ENCODE data around the gene RALGAPA2.

DNA sequence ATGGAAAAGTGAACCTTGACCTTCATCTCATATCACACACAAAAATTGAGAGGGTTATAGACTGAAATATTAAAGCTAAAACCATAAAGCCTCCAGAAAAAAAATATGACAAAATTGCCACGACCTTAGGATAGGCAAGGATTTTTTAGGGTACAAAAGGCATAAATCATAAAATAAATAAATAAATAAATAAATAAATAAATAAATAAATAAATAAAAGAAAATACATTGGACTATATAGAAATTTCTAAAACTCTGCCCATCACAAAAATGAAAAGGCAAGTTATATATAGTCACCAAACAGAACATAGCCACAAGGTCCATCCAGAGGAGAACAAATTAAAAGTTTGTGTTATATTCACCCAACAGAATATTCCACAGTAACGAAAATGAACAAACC is 235.9 kb downstream of the RALGAPA2 start:
- TF ChIP-seq POLR2A (IDR thresholded peaks at IDR 0.05): no peak
- TF ChIP-seq, protein P1, sequence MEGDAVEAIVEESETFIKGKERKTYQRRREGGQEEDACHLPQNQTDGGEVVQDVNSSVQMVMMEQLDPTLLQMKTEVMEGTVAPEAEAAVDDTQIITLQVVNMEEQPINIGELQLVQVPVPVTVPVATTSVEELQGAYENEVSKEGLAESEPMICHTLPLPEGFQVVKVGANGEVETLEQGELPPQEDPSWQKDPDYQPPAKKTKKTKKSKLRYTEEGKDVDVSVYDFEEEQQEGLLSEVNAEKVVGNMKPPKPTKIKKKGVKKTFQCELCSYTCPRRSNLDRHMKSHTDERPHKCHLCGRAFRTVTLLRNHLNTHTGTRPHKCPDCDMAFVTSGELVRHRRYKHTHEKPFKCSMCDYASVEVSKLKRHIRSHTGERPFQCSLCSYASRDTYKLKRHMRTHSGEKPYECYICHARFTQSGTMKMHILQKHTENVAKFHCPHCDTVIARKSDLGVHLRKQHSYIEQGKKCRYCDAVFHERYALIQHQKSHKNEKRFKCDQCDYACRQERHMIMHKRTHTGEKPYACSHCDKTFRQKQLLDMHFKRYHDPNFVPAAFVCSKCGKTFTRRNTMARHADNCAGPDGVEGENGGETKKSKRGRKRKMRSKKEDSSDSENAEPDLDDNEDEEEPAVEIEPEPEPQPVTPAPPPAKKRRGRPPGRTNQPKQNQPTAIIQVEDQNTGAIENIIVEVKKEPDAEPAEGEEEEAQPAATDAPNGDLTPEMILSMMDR (IDR thresholded peaks at IDR 0.05): no peak
